ENCODE results near the gene RASAL2.
"Not testable (repeated sequence)": the region's sequence is repeated elsewhere in the genome, so short reads cannot be mapped to it uniquely, and the experiment has no call there.

RASAL2 gene

DNA sequence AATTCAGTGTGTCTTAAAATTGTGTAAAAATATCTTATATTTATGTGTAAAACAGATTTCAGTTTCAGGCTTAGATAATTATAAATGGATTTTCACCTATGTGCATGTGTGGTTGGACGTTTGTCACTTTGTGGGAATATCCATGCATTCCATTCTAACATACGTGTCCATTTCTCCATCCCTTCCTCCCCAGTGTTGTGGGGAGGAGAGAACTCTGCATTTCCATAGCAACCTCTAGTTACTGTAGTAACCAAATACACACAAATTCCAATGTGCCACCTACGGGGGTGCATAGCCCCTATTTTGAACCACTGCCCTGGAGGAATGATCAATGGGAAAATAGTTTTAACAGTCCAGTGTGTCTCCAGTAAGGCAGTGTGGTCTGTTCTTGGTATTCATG, 79.0 kb downstream of the RASAL2 start:
- H3K9me3 ChIP-seq (ENCODE audit: low read length) = no peaks in the 10 kb centered on the region
- H3K9ac ChIP-seq (ENCODE audit: low read length) = no peak overlapping the region
- H3K27me3 ChIP-seq (ENCODE audit: control insufficient read depth in 1 of 2, insufficient read depth in 2 of 2, low read length in 2 of 2) = no peaks in the 10 kb centered on the region
- H3K36me3 ChIP-seq (ENCODE audit: insufficient read depth, low read length) = no peaks in the 10 kb centered on the region
- H3K27ac ChIP-seq (ENCODE audit: low read depth, low read length) = no peak overlapping the region
- no peak overlapping the region for H3K4me3 ChIP-seq (ENCODE audit: low read depth in 1 of 2, low read length in 2 of 2)
- no peaks in the 10 kb centered on the region for H3K4me1 ChIP-seq (ENCODE audit: insufficient read depth, low read length)

DNA sequence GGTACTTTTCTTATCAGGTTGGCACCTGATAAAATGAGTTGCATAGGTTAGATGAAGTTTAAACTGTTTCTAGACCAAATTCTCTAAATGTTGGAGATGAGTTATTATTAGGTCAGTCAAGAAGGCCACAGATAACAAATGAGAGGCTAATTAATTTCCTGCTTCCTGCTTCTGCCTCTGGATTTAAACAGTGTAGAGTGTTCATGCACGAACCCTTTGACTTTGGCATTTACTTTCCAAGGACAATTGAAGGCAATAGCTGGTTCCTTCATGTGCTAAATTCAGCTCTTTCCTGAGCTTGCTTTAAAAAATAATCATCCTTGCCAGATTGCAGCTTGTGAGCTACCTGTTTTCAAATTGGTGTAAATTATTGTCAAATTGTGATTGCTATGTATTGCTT, 80.6 kb downstream of the RASAL2 start:
- Histone ChIP-seq H3K36me3 (ENCODE audit: insufficient read depth, low read length) (no peaks in the 10 kb centered on the region), H3K4me3 (ENCODE audit: low read depth in 1 of 2, low read length in 2 of 2) (no peak overlapping the region), H3K4me1 (ENCODE audit: insufficient read depth, low read length) (no peaks in the 10 kb centered on the region), H3K27me3 (ENCODE audit: control insufficient read depth in 1 of 2, insufficient read depth in 2 of 2, low read length in 2 of 2) (no peaks in the 10 kb centered on the region), H3K27ac (ENCODE audit: low read depth, low read length) (no peak overlapping the region), H3K9ac (ENCODE audit: low read length) (no peak overlapping the region), H3K9me3 (ENCODE audit: low read length) (no peaks in the 10 kb centered on the region)

DNA sequence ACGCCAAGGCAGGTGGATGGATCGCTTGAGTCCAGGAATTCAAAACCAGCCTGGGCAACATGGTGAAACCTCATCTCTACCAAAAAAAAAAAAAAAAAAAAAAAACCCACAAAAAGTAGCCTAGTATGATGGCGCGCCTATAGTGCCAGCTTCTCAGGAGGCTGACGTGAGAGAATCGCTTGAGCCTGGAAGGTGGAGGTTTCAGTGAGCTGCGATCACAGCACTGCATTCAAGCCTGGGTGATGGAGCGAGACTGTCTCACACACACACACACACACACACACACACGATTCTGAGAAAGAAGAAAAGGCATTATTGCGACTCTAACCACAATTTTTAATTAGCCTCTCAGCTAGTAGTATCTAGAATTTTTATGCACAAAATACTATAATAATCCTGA, 86.5 kb downstream of the RASAL2 start:
- H3K4me3 ChIP-seq (ENCODE audit: low read depth in 1 of 2, low read length in 2 of 2) = no peak overlapping the region
- H3K27ac ChIP-seq (ENCODE audit: low read depth, low read length) = no peak overlapping the region
- no peaks in the 10 kb centered on the region for H3K9me3 ChIP-seq (ENCODE audit: low read length)
- H3K9ac ChIP-seq (ENCODE audit: low read length) = no peak overlapping the region
- no peaks in the 10 kb centered on the region for H3K4me1 ChIP-seq (ENCODE audit: insufficient read depth, low read length)
- H3K27me3 ChIP-seq (ENCODE audit: control insufficient read depth in 1 of 2, insufficient read depth in 2 of 2, low read length in 2 of 2) = no peaks in the 10 kb centered on the region
- no peaks in the 10 kb centered on the region for H3K36me3 ChIP-seq (ENCODE audit: insufficient read depth, low read length)

DNA sequence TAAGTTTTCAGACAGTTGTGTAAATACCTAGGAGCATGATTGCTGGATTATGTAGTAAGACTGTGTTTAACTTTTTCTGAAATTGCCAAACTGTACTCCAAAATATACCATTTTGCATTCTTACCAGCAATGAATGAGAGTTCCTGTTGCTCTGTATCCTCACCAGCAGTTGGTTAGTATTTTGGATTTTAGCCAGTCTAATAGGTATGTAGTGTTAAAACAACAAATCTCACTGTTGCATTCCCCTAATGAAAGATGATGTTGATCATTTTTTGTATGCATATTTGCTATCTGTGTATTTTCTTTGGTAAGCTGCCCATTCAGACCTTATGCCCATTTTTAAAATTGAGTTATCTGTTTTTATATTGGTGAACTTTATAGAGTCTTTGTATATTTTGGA, 89.9 kb downstream of the RASAL2 start:
- Histone ChIP-seq H3K4me1 (ENCODE audit: insufficient read depth, low read length) (no peaks in the 10 kb centered on the region), H3K27me3 (ENCODE audit: control insufficient read depth in 1 of 2, insufficient read depth in 2 of 2, low read length in 2 of 2) (no peaks in the 10 kb centered on the region), H3K27ac (ENCODE audit: low read depth, low read length) (no peak overlapping the region), H3K36me3 (ENCODE audit: insufficient read depth, low read length) (no peaks in the 10 kb centered on the region), H3K9me3 (ENCODE audit: low read length) (no peaks in the 10 kb centered on the region), H3K9ac (ENCODE audit: low read length) (no peak overlapping the region), H3K4me3 (ENCODE audit: low read depth in 1 of 2, low read length in 2 of 2) (no peak overlapping the region)

DNA sequence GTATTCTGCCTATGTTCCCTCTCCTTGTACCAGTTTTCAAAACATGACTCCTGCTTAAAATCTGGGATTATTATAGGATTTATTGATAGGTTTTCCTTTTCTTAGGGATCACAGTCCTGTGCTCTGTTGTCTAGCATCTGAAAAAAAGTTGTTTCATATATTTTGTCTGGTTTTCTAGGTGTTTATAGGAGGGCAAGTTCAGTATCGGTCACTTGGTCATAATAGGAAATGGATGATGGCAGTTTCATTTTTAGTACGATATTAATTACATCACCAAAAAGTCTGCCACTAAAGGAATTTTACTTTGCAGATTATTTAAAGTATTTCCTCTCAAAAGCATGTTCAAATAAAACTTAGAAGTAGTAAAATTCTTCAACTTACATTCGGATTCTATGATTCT, 94.4 kb downstream of the RASAL2 start:
- no peak overlapping the region for H3K27ac ChIP-seq (ENCODE audit: low read depth, low read length)

DNA sequence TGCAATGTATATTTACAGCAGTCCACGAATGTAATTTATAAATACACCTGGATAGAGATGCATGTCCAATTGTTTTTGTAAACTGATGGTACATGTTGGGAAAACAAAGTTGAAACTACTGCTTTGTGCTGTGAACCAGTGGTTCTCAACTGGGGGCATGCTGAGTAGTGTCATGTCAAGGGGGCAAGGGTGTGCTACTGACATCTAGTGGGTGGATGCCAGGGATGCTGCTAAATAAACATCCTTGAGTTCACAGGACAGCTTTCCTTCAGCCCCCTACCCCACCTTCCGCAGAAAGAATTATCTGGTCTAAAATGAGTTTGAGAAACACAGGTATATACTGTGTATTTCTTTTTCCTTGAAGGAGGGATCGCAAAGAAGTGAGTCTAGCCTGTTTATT, 95.9 kb downstream of the RASAL2 start:
- Histone ChIP-seq H3K4me3 (ENCODE audit: low read depth in 1 of 2, low read length in 2 of 2) (no peak overlapping the region), H3K36me3 (ENCODE audit: insufficient read depth, low read length) (no peaks in the 10 kb centered on the region), H3K27ac (ENCODE audit: low read depth, low read length) (no peak overlapping the region), H3K9me3 (ENCODE audit: low read length) (no peaks in the 10 kb centered on the region), H3K27me3 (ENCODE audit: control insufficient read depth in 1 of 2, insufficient read depth in 2 of 2, low read length in 2 of 2) (no peaks in the 10 kb centered on the region), H3K9ac (ENCODE audit: low read length) (no peak overlapping the region), H3K4me1 (ENCODE audit: insufficient read depth, low read length) (no peaks in the 10 kb centered on the region)

More for the DNA sequence above, 94.4 kb downstream of the RASAL2 start:
- Histone ChIP-seq H3K9me3 (ENCODE audit: low read length) (no peaks in the 10 kb centered on the region), H3K36me3 (ENCODE audit: insufficient read depth, low read length) (no peaks in the 10 kb centered on the region), H3K4me1 (ENCODE audit: insufficient read depth, low read length) (no peaks in the 10 kb centered on the region), H3K27me3 (ENCODE audit: control insufficient read depth in 1 of 2, insufficient read depth in 2 of 2, low read length in 2 of 2) (no peaks in the 10 kb centered on the region), H3K4me3 (ENCODE audit: low read depth in 1 of 2, low read length in 2 of 2) (no peak overlapping the region), H3K9ac (ENCODE audit: low read length) (no peak overlapping the region)

DNA sequence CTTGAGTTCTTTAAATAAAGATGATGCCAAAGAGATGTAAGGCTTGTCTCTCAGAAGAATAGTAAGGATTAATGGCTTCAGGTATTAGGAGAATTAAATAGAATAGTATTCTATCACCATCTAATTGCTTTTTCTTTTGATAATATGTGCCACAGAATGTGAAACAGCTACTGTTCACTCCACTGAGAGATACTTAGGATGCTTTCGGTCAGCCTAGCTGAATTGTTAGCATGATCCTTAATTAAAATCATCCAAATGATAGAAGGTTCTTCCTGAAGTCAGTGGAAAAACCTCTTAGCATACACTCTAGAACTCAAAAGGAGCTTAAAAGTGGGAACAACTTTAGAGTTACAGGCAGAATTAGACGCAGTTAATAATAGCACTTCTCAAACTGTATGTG, 97.0 kb downstream of the RASAL2 start:
- H3K36me3 ChIP-seq (ENCODE audit: insufficient read depth, low read length) = no peaks in the 10 kb centered on the region
- no peaks in the 10 kb centered on the region for H3K9me3 ChIP-seq (ENCODE audit: low read length)
- H3K9ac ChIP-seq (ENCODE audit: low read length) = no peak overlapping the region
- no peaks in the 10 kb centered on the region for H3K27me3 ChIP-seq (ENCODE audit: control insufficient read depth in 1 of 2, insufficient read depth in 2 of 2, low read length in 2 of 2)
- H3K4me3 ChIP-seq (ENCODE audit: low read depth in 1 of 2, low read length in 2 of 2) = no peak overlapping the region
- H3K4me1 ChIP-seq (ENCODE audit: insufficient read depth, low read length) = no peaks in the 10 kb centered on the region
- H3K27ac ChIP-seq (ENCODE audit: low read depth, low read length) = no peak overlapping the region

DNA sequence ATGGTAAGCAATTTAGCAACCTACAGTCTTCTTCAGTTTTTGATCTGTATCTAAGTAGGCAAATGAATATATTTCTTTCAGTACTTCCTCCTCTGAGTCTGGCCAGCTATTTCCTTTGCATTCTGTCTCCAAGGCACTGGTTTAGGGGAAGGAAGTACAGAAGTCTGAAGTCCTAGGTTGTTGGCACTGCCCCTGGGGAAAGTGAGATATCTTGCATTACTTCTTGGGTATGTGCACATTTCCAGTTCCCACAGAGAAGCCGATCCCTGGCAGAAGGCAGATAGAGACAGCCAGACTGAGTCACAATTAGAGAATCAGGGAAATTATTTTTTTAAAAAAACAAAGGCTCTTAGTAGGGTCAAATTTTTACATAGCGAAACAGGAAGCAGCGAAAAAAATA, 98.8 kb downstream of the RASAL2 start:
- Histone ChIP-seq H3K27ac (ENCODE audit: low read depth, low read length) (no peak overlapping the region), H3K27me3 (ENCODE audit: control insufficient read depth in 1 of 2, insufficient read depth in 2 of 2, low read length in 2 of 2) (no peaks in the 10 kb centered on the region), H3K36me3 (ENCODE audit: insufficient read depth, low read length) (no peaks in the 10 kb centered on the region), H3K9me3 (ENCODE audit: low read length) (no peaks in the 10 kb centered on the region), H3K4me3 (ENCODE audit: low read depth in 1 of 2, low read length in 2 of 2) (no peak overlapping the region), H3K9ac (ENCODE audit: low read length) (no peak overlapping the region), H3K4me1 (ENCODE audit: insufficient read depth, low read length) (no peaks in the 10 kb centered on the region)

DNA sequence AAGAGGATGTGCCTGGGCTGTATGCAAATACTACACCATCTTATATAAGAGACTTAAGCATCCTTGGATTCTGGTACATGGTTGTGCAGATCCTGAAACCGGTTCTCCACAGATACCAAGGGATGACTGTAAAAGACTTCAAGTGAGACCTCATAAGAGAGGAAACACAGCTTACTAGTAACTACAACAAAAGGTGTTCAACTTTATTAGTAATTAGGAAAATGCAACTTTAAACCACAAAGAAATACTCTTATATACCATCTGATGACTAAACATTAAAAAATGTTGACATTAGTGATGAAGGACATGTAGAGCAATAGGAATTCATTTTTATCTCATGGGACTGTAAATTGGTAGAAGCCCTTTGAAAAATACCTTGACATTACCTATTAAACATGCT, 102.7 kb downstream of the RASAL2 start:
- Histone ChIP-seq H3K36me3 (ENCODE audit: insufficient read depth, low read length) (no peaks in the 10 kb centered on the region), H3K9ac (ENCODE audit: low read length) (no peak overlapping the region), H3K4me3 (ENCODE audit: low read depth in 1 of 2, low read length in 2 of 2) (no peak overlapping the region), H3K9me3 (ENCODE audit: low read length) (no peaks in the 10 kb centered on the region), H3K27ac (ENCODE audit: low read depth, low read length) (no peak overlapping the region), H3K4me1 (ENCODE audit: insufficient read depth, low read length) (no peaks in the 10 kb centered on the region), H3K27me3 (ENCODE audit: control insufficient read depth in 1 of 2, insufficient read depth in 2 of 2, low read length in 2 of 2) (no peaks in the 10 kb centered on the region)

DNA sequence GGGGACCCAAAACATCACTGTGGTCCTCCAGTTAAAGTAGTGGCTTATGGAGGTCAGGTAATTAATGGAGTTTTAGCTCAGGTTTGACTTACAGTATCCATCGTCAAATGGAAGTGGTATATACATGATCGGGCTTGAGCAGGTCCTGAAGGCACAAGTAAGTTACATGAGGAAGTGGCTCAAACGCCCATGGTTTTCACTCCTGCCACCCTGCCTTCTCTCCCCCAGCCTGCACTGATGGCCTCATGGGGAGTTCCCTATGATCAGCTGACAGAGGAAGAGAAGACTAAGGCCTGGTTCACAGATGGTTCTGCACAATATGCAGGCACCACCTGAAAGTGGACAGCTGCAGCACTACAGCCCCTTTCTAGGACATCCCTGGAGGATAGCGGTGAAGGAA, 108.2 kb downstream of the RASAL2 start:
- not testable (repeated sequence) for H3K27ac ChIP-seq (ENCODE audit: low read depth, low read length); H3K9ac ChIP-seq (ENCODE audit: low read length); H3K36me3 ChIP-seq (ENCODE audit: insufficient read depth, low read length); H3K4me3 ChIP-seq (ENCODE audit: low read depth in 1 of 2, low read length in 2 of 2); H3K9me3 ChIP-seq (ENCODE audit: low read length); H3K4me1 ChIP-seq (ENCODE audit: insufficient read depth, low read length); H3K27me3 ChIP-seq (ENCODE audit: control insufficient read depth in 1 of 2, insufficient read depth in 2 of 2, low read length in 2 of 2)

DNA sequence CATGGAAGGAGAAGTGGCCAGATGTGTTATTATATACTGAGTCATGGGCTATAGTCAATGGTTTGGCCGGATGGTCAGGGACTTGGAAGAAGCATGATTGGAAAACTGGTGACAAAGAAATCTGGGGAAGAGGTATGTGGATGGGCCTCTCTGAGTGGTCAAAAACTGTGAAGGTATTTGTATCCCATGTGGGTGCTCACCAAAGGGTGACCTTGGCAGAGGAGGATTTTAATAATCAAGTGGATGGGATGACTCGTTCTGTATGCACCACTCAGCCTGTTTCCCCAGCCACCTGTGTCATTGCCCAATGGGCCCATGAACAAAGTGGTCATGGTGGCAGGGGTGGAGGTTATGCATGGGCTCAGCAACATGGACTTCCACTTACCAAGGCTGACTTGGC, 108.6 kb downstream of the RASAL2 start:
- H3K27ac ChIP-seq (ENCODE audit: low read depth, low read length); H3K9me3 ChIP-seq (ENCODE audit: low read length); H3K27me3 ChIP-seq (ENCODE audit: control insufficient read depth in 1 of 2, insufficient read depth in 2 of 2, low read length in 2 of 2): not testable (repeated sequence)

DNA sequence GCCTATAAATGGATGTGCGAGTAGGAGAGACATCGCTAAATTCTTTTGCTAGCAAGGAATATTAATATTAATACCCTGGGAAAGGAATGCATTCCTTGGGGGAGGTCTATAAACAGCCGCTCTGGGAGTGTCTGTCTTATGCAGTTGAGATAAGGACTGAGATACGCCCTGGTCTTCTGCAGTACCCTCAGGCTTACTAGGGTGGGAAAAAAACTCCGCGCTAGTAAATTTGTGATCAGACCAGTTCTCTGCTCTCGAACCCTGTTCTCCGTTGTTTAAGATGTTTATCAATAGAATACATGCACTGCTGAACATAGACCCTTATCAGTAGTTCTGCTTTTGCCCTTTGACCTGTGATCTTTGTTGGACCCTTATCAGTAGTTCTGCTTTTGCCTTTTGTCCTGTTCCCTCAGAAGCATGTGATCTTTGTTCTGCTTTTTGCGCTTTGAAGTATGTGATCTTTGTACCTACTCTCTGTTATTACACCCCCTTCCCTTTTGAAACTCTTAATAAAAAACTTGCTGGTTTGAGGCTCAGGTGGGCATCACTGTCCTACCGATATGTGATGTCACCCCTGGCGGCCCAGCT, 114.5 kb downstream of the RASAL2 start:
- not testable (repeated sequence) for H3K9ac ChIP-seq (ENCODE audit: low read length); H3K4me3 ChIP-seq (ENCODE audit: low read depth in 1 of 2, low read length in 2 of 2); H3K36me3 ChIP-seq (ENCODE audit: insufficient read depth, low read length); H3K4me1 ChIP-seq (ENCODE audit: insufficient read depth, low read length); H3K27me3 ChIP-seq (ENCODE audit: control insufficient read depth in 1 of 2, insufficient read depth in 2 of 2, low read length in 2 of 2); H3K27ac ChIP-seq (ENCODE audit: low read depth, low read length); H3K9me3 ChIP-seq (ENCODE audit: low read length)

More for the DNA sequence above, 108.6 kb downstream of the RASAL2 start:
- not testable (repeated sequence) for H3K9ac ChIP-seq (ENCODE audit: low read length); H3K36me3 ChIP-seq (ENCODE audit: insufficient read depth, low read length); H3K4me1 ChIP-seq (ENCODE audit: insufficient read depth, low read length); H3K4me3 ChIP-seq (ENCODE audit: low read depth in 1 of 2, low read length in 2 of 2)

Data from muscle layer of colon (tissue), 2 donors.